ENCODE data around the gene CDK17. TPM values are rescaled to one million over a fixed set of nuclear protein-coding genes. Genes with fewer than 3 reads are reported as not detected.
"Not testable (repeated sequence)": the region's sequence is repeated elsewhere in the genome, so short reads cannot be mapped to it uniquely, and the experiment has no call there.

The CDK17 gene
- total and polyA plus RNA-seq, 5 experiments from 2014 or later, result 22.1 to 75.6 (median 32.2) TPM

DNA sequence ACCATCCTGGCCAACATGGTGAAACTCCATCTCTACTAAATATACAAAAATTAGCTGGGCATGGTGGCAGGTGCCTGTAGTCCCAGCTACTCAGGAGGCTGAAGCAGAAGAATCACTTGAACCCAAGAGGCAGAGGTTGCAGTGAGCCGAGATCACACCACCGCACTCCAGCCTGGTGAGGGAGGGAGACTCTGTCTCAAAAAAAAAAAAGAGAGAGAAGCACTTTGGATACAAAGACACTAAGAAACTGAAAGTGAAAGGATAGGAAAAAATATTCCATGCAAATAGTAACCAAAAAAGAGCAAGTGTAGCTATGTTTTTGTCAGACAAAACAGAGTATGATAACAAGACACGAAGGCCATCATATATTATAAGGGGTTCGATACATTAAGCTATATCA, 53.5 kb downstream of the CDK17 start:
- peaks cover 23 to 34% (median 27%) of the 10 kb centered on the region in 3 donors for H3K36me3 Mint-ChIP-seq
- peak overlapping the region; percentile 44 to 77 (median 68) for H3K4me3 Mint-ChIP-seq
- peaks cover 5 to 31% (median 20%) of the 10 kb centered on the region in 9 donors for H3K9me3 Mint-ChIP-seq
- peaks cover 32 to 82% (median 66%) of the 10 kb centered on the region in 4 donors for H3K4me1 Mint-ChIP-seq
- POLR2A ChIA-PET, H3K27me3 Mint-ChIP-seq, DNase-seq: not testable (repeated sequence)
- H3K27ac Mint-ChIP-seq, result peak overlapping the region; percentile 62 to 90 (median 81)
- peak in 1 of 2 donors; percentile 38 for ATAC-seq

GRCh38 chr12:96344124-96344695, 56.0 kb downstream of the CDK17 start:
- ATAC-seq (no peak), DNase-seq (no peak)
- POLR2A ChIA-PET, result interaction anchor here (1.3 kb wide), 1 partner anchor 56 kb away, joined by 5 read pairs; the partner anchor contains the start of gene CDK17
- Mint-ChIP-seq H3K4me1 (peaks cover 32 to 73% (median 57%) of the 10 kb centered on the region in 4 donors), H3K9me3 (peaks cover 5 to 31% (median 20%) of the 10 kb centered on the region in 9 donors), H3K27me3 (no peaks in the 10 kb centered on the region), H3K27ac (peak overlapping the region in 5 of 10 donors; percentile 11 to 66 (median 38)), H3K4me3 (peak overlapping the region in 5 of 10 donors; percentile 11 to 67 (median 19)), H3K36me3 (peaks cover 23 to 34% (median 27%) of the 10 kb centered on the region in 3 donors)

DNA sequence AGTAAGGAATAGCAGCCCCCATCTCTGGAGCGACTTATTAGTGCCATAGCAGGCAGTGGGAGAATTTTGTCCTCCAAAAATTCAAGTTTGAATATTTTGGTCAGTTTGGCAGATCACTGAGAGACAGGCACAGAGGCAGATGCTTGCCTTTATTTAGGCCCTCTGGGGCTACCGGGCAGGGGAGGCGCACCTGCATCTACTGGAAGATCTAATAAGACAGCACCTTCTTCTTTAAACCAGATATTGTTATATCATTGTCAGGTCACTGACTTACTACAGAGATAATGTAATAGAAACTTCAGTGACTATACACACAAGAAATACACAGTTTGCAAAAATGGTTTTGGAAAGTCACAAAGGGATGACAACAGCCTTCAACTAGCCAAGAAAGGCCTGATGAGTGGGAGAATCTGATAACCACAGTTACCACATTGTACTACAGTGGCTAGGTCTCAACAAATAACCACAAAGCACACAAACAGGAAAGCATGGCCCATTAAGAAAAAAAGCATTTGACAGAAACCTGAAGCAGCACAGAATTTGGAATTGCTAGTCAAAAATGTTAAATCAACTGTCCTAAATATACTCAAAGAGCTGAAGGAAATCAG, 56.8 kb downstream of the CDK17 start:
- Mint-ChIP-seq H3K9me3 (peaks cover 5 to 31% (median 20%) of the 10 kb centered on the region in 9 donors), H3K4me3 (peak overlapping the region in 9 of 10 donors; percentile 11 to 67 (median 41)), H3K36me3 (peaks cover 27 to 34% (median 27%) of the 10 kb centered on the region in 3 donors), H3K27me3 (no peaks in the 10 kb centered on the region), H3K4me1 (peaks cover 34 to 71% (median 55%) of the 10 kb centered on the region in 4 donors), H3K27ac (peak overlapping the region in 9 of 10 donors; percentile 27 to 80 (median 60))
- DNase-seq, result peak in 1 of 10 donors; percentile 24
- POLR2A ChIA-PET, result interaction anchor here (1.3 kb wide), 1 partner anchor 57 kb away, joined by 5 read pairs; the partner anchor contains the start of gene CDK17
- ATAC-seq, result peak; percentile 35 to 42

DNA sequence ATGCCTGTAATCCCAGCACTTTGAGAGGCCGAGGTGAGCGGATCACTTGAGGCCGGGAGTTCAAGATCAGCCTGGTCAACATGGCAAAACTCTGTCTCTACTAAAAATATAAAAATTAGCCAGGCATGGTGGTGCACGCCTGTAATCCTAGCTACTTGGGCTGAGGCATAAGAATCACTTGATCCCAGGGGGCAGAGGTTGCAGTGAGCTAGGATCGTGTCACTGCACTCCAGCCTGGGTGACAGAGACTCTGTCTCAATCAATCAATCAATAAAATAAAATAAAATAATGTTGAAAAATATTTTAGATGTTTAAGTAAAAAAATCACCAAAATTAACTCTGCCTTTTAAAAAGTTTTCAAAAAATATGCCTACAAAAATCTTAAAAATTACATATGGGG, 60.6 kb downstream of the CDK17 start:
- not testable (repeated sequence) for H3K27me3 Mint-ChIP-seq, ATAC-seq, H3K4me3 Mint-ChIP-seq, DNase-seq
- peaks cover 34 to 73% (median 58%) of the 10 kb centered on the region in 4 donors for H3K4me1 Mint-ChIP-seq
- peaks cover 15 to 36% (median 22%) of the 10 kb centered on the region in 3 donors for H3K36me3 Mint-ChIP-seq
- peak overlapping the region in 1 of 10 donors; percentile 37 for H3K27ac Mint-ChIP-seq
- POLR2A ChIA-PET, result interaction anchor here (0.5 to 1.0 kb wide), 2 partner anchors 41 to 61 kb away, joined by 3 to 4 read pairs; partner anchors contain the start of gene CDK17
- peaks cover 1 to 31% (median 16%) of the 10 kb centered on the region in 9 donors for H3K9me3 Mint-ChIP-seq

DNA sequence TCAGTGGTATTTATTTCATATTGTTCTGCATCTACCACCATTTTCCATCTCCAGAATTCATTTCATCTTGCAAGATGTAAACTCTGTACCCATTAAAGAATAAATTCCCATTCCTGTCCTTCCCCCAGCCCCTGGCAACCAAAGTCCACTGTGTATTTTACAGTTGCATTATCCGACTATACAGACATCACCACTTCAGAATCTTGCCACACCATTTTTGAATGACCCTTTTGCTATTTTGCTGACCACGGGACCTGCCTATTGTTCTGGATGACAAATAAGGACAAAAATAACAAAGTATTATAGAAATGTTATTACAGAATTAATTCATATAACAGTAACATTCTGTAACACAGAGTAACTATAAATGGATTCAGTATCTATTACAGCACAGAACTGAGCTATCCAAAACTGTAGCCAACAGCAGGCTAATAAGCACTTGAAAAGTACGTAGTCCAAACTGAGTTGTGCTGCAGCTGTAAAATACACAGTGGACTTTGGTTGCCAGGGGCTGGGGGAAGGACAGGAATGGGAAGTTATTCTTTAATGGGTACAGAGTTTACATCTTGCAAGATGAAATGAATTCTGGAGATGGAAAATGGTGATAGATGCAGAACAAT, 61.3 kb downstream of the CDK17 start:
- DNase-seq (no peak), ATAC-seq (no peak)
- no peaks in the 10 kb centered on the region for H3K27me3 Mint-ChIP-seq
- peak overlapping the region in 4 of 10 donors; percentile 22 to 60 (median 49) for H3K27ac Mint-ChIP-seq
- peaks cover 35 to 74% (median 58%) of the 10 kb centered on the region in 4 donors for H3K4me1 Mint-ChIP-seq
- H3K9me3 Mint-ChIP-seq, result peaks cover 1 to 24% (median 11%) of the 10 kb centered on the region in 9 donors
- H3K4me3 Mint-ChIP-seq, result no peak overlapping the region
- H3K36me3 Mint-ChIP-seq, result peaks cover 11 to 29% (median 15%) of the 10 kb centered on the region in 3 donors
- POLR2A ChIA-PET, result interaction anchor here (0.5 kb wide), 1 partner anchor 40 kb away, joined by 4 read pairs; no protein-coding TSS in a partner anchor

DNA sequence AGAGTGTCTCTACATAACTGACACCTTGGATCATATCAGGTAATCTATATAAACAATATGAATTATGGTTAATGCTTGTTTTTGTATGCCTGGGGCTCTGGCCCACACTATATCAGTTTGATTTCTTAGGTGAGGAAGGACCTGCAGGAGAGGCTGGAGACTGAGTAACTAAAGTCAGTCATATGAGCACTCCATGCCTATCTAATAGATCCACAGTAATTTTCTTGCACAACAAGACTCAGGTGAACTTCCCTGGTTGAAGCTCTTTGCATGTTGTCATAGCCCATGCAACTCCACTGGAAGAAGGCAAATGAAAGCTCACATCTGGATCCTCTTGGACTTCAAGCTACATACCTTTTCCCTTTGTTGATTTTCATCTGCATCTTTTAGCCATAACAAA, 62.3 kb downstream of the CDK17 start:
- ATAC-seq (peak in 1 of 2 donors; percentile 15), DNase-seq (no peak)
- H3K4me1 Mint-ChIP-seq, result peaks cover 30 to 68% (median 51%) of the 10 kb centered on the region in 4 donors
- POLR2A ChIA-PET, result interaction anchor here (0.6 kb wide), 1 partner anchor 47 kb away, joined by 3 read pairs; no protein-coding TSS in a partner anchor
- H3K4me3 Mint-ChIP-seq, result no peak overlapping the region
- H3K36me3 Mint-ChIP-seq, result peaks cover 9 to 19% (median 13%) of the 10 kb centered on the region in 3 donors
- H3K27ac Mint-ChIP-seq, result peak overlapping the region in 2 of 10 donors; percentile 8 to 43
- peaks cover 0 to 18% (median 6%) of the 10 kb centered on the region in 9 donors for H3K9me3 Mint-ChIP-seq
- no peaks in the 10 kb centered on the region for H3K27me3 Mint-ChIP-seq

GRCh38 chr12:96336489-96336888, 63.8 kb downstream of the CDK17 start:
- DNase-seq, result no peak
- peak overlapping the region in 1 of 10 donors; percentile 43 for H3K27ac Mint-ChIP-seq
- ATAC-seq, result no peak
- peaks cover 9 to 19% (median 17%) of the 10 kb centered on the region in 3 donors for H3K36me3 Mint-ChIP-seq
- H3K4me3 Mint-ChIP-seq, result peak overlapping the region in 1 of 10 donors; percentile 60
- POLR2A ChIA-PET, result interaction anchor here (0.5 to 1.2 kb wide), 2 partner anchors 12 to 69 kb away, joined by 5 read pairs; no protein-coding TSS in a partner anchor
- no peaks in the 10 kb centered on the region for H3K27me3 Mint-ChIP-seq
- peaks cover 29 to 56% (median 50%) of the 10 kb centered on the region in 4 donors for H3K4me1 Mint-ChIP-seq
- peaks cover 0 to 18% (median 6%) of the 10 kb centered on the region in 9 donors for H3K9me3 Mint-ChIP-seq

GRCh38 chr12:96335270-96335669, 65.0 kb downstream of the CDK17 start:
- POLR2A ChIA-PET, result no interaction called here
- H3K27ac Mint-ChIP-seq, result peak overlapping the region in 7 of 10 donors; percentile 20 to 79 (median 54)
- H3K36me3 Mint-ChIP-seq, result peaks cover 9 to 23% (median 19%) of the 10 kb centered on the region in 3 donors
- peak overlapping the region in 8 of 10 donors; percentile 1 to 58 (median 40) for H3K4me3 Mint-ChIP-seq
- peaks cover 25 to 57% (median 46%) of the 10 kb centered on the region in 4 donors for H3K4me1 Mint-ChIP-seq
- peaks cover 0 to 18% (median 6%) of the 10 kb centered on the region in 9 donors for H3K9me3 Mint-ChIP-seq
- no peaks in the 10 kb centered on the region for H3K27me3 Mint-ChIP-seq
- ATAC-seq (peak; percentile 45 to 85), DNase-seq (peak in 2 of 10 donors; percentile 31 to 39)

- Mint-ChIP-seq H3K36me3 (peaks cover 9 to 27% (median 19%) of the 10 kb centered on the region in 3 donors), H3K4me1 (peaks cover 29 to 62% (median 52%) of the 10 kb centered on the region in 4 donors), H3K27ac (peak overlapping the region in 3 of 10 donors; percentile 24 to 79 (median 58)), H3K9me3 (peaks cover 0 to 18% (median 6%) of the 10 kb centered on the region in 9 donors), H3K27me3 (no peaks in the 10 kb centered on the region), H3K4me3 (no peak overlapping the region)
- POLR2A ChIA-PET, result no interaction called here
- ATAC-seq (no peak), DNase-seq (no peak)
Observed at GRCh38 chr12:96334502-96334901, 65.7 kb downstream of the CDK17 start.

DNA sequence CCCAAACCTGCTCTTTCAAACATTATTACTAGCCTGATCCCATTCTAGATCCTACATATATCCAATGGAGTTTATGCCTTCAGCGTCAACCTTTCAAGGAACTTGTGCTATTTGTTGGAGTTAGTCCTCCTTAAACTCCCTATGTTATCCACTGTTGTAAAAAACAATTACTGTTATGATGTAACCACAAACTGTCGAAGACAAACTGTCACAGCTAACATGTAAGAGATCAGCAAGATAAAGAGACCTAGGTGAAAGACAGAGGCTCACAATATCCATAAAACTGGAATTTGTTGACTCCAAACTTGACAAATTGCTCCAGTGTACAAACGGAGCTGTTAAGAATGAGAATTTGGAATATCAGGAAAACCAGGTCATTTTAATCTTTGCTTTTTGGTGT, 70.7 kb downstream of the CDK17 start:
- peaks cover 0 to 8% (median 0%) of the 10 kb centered on the region in 9 donors for H3K9me3 Mint-ChIP-seq
- peak in 1 of 10 donors; percentile 6 for DNase-seq
- no peaks in the 10 kb centered on the region for H3K27me3 Mint-ChIP-seq
- H3K27ac Mint-ChIP-seq, result peak overlapping the region in 8 of 10 donors; percentile 12 to 88 (median 63)
- no peak overlapping the region for H3K4me3 Mint-ChIP-seq
- H3K4me1 Mint-ChIP-seq, result peaks cover 32 to 68% (median 64%) of the 10 kb centered on the region in 4 donors
- POLR2A ChIA-PET, result interaction anchor here (0.6 kb wide), 1 partner anchor 224 kb away, joined by 3 read pairs; no protein-coding TSS in a partner anchor
- no peak for ATAC-seq
- peaks cover 0 to 35% (median 7%) of the 10 kb centered on the region in 3 donors for H3K36me3 Mint-ChIP-seq

DNA sequence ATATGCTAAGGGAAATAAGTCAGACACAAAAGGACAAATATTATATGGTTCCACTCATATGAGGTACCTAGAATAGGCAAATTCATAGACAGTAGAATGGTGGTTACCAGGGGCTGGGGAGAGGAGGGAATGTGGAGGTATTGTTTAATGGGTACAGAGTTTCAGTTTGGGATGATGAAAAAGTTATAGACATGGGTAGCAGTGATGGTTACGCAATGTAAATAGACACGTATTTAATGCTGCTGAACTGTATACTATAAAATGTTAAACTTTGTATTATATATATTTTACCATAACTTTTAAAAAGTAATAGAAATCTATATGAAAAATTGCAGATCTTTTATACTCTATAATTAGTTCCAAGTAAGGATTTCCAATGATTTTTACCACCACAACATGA, 71.2 kb downstream of the CDK17 start:
- DNase-seq (no peak), ATAC-seq (no peak)
- POLR2A ChIA-PET, result interaction anchor here (0.6 kb wide), 1 partner anchor 224 kb away, joined by 3 read pairs; no protein-coding TSS in a partner anchor
- peak overlapping the region in 9 of 10 donors; percentile 43 to 88 (median 68) for H3K27ac Mint-ChIP-seq
- peaks cover 0 to 39% (median 11%) of the 10 kb centered on the region in 3 donors for H3K36me3 Mint-ChIP-seq
- no peak overlapping the region for H3K4me3 Mint-ChIP-seq
- H3K27me3 Mint-ChIP-seq, result no peaks in the 10 kb centered on the region
- peaks cover 31 to 68% (median 62%) of the 10 kb centered on the region in 4 donors for H3K4me1 Mint-ChIP-seq
- H3K9me3 Mint-ChIP-seq, result peaks cover 0 to 8% (median 0%) of the 10 kb centered on the region in 9 donors

All from naive thymus-derived CD8-positive, alpha-beta T cell (primary cell).